Parathyroid adenoma (tissue), 2 donors: ENCODE results near the gene VDAC2.
"Not testable (repeated sequence)": the region's sequence is repeated elsewhere in the genome, so short reads cannot be mapped to it uniquely, and the experiment has no call there.

ENCODE experiments used
- H2AFZ ChIP-seq: fragments of 300-600 bp; sonication (generic); one replicate; pipeline ENCODE4 v1.7.0; 2017; ENCODE audit warnings: antibody characterized with exemption, mild to moderate bottlenecking
- H3K27ac ChIP-seq: fragments of 300-600 bp; sonication (generic); one replicate; pipeline ENCODE4 v1.7.0; 2017
- H3K27me3 ChIP-seq: fragments of 300-600 bp; sonication (generic); one replicate; pipeline ENCODE4 v1.7.0; 2017; ENCODE audit warnings: low read length; ENCODE audit not compliant: control insufficient read depth, insufficient read depth
- H3K36me3 ChIP-seq: fragments of 300-600 bp; sonication (generic); one replicate; pipeline ENCODE4 v1.7.0; 2017; ENCODE audit warnings: low read length; ENCODE audit not compliant: control insufficient read depth, insufficient read depth
- H3K4me1 ChIP-seq: fragments of 300-600 bp; sonication (generic); one replicate; pipeline ENCODE4 v1.7.0; 2017; ENCODE audit warnings: control low read depth
- H3K4me2 ChIP-seq: fragments of 300-600 bp; sonication (generic); one replicate; pipeline ENCODE4 v1.7.0; 2017; ENCODE audit warnings: low read length
- H3K4me3 ChIP-seq: fragments of 300-600 bp; sonication (generic); one replicate; pipeline ENCODE4 v1.7.0; 2017; ENCODE audit warnings: low read depth, low read length
- H3K79me2 ChIP-seq: fragments of 300-600 bp; sonication (generic); one replicate; pipeline ENCODE4 v1.7.0; 2017; ENCODE audit warnings: control low read depth
- H3K9ac ChIP-seq: fragments of 300-600 bp; sonication (generic); one replicate; pipeline ENCODE4 v1.7.0; 2017; ENCODE audit warnings: mild to moderate bottlenecking
- H3K9me3 ChIP-seq: fragments of 300-600 bp; sonication (generic); one replicate; pipeline ENCODE4 v1.7.0; 2017; ENCODE audit warnings: low read length; ENCODE audit not compliant: control insufficient read depth
- TF ChIP-seq, protein P1 (sequence below): fragments of 300-600 bp; sonication (generic); IDR thresholded peaks from one replicate; pipeline ENCODE4 v1.7.0; 2017; ENCODE audit warnings: antibody characterized with exemption, mild to moderate bottlenecking
- donor health status: primary hyperparathyroidism.

VDAC2 gene

GRCh38 chr10:75203724-75204123, 6.9 kb upstream of the VDAC2 start:
- H3K27ac ChIP-seq: no peak overlapping the region

DNA sequence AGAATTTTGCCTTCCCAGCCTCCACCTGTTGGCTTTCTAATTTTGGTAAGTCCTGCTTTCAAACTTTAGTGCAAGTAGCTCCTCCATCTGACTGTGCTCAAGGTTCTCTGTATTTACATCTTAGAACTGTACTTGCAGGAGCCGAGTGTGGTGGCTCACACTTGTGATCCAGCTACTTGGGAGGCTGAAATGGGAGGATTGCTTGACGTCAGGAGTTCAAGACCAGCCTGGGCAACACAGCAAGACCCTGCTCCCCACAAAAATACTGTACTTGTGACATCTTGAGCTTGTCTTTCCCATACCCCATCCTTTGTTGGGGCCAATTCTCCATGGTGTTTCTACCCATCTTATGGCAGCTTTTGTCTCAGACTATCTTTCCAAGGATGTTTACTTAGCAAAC, 4.7 kb upstream of the VDAC2 start:
- TF ChIP-seq, protein P1, sequence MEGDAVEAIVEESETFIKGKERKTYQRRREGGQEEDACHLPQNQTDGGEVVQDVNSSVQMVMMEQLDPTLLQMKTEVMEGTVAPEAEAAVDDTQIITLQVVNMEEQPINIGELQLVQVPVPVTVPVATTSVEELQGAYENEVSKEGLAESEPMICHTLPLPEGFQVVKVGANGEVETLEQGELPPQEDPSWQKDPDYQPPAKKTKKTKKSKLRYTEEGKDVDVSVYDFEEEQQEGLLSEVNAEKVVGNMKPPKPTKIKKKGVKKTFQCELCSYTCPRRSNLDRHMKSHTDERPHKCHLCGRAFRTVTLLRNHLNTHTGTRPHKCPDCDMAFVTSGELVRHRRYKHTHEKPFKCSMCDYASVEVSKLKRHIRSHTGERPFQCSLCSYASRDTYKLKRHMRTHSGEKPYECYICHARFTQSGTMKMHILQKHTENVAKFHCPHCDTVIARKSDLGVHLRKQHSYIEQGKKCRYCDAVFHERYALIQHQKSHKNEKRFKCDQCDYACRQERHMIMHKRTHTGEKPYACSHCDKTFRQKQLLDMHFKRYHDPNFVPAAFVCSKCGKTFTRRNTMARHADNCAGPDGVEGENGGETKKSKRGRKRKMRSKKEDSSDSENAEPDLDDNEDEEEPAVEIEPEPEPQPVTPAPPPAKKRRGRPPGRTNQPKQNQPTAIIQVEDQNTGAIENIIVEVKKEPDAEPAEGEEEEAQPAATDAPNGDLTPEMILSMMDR: no peak
- Histone ChIP-seq H3K4me1 (peaks cover 3% of the 10 kb centered on the region), H3K79me2 (peaks cover 3% of the 10 kb centered on the region), H3K9me3 (no peaks in the 10 kb centered on the region), H3K27me3 (no peaks in the 10 kb centered on the region), H3K4me3 (no peak overlapping the region), H2AFZ (no peak overlapping the region), H3K27ac (no peak overlapping the region), H3K36me3 (no peaks in the 10 kb centered on the region), H3K9ac (no peak overlapping the region), H3K4me2 (no peak overlapping the region)

More at GRCh38 chr10:75203724-75204123, 6.9 kb upstream of the VDAC2 start:
- no peaks in the 10 kb centered on the region for H3K36me3 ChIP-seq
- TF ChIP-seq, protein P1: no peak
- H3K27me3 ChIP-seq: no peaks in the 10 kb centered on the region
- H3K9me3 ChIP-seq: no peaks in the 10 kb centered on the region
- H3K4me1 ChIP-seq: no peaks in the 10 kb centered on the region
- no peak overlapping the region for H2AFZ ChIP-seq
- H3K4me3 ChIP-seq: no peak overlapping the region
- H3K79me2 ChIP-seq: peaks cover 2% of the 10 kb centered on the region
- no peak overlapping the region for H3K9ac ChIP-seq
- H3K4me2 ChIP-seq: no peak overlapping the region

GRCh38 chr10:75206638-75207037, 4.0 kb upstream of the VDAC2 start:
- not testable (repeated sequence) for H3K4me2 ChIP-seq, H2AFZ ChIP-seq, H3K27ac ChIP-seq, H3K9ac ChIP-seq, H3K4me3 ChIP-seq, H3K4me1 ChIP-seq, H3K27me3 ChIP-seq, H3K9me3 ChIP-seq, H3K36me3 ChIP-seq
- H3K79me2 ChIP-seq: peaks cover 10% of the 10 kb centered on the region

DNA sequence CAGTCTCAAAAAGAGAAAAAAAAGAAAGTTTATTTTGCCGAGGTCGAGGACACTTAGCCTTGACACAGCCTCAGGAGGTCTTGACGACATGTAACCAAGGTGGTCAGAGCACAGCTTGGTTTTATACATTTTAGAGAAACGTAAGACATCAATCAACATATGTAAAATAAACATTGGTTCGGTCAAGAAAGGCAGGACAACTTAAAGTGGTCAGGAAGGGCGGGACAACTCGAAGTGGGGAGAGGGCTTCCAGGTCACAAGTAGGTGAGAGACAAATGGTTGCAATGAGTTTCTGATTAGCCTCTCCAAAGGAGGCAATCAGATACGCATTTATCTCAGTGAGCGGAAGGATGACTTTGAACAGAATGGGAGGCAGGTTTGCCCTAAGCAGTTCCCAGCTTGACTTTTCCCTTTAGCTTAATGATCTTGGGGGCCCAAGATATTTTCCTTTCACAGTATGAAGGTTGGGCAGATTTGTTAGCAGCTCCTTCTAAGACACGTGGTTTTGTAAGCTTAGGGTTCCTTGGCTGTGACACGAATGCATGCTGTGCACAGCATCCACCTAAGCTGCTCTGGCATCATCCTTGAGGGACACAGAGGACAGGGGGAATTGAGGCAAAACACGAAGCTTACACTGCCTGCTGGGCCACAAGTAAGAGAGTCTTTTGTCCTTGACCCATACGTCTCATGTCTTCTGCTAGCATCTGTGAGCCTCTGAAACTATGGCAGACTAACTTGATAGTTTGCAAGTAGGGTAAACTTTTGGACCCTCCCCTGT, 3.3 kb upstream of the VDAC2 start:
- no peak overlapping the region for H3K27ac ChIP-seq

GRCh38 chr10:75207857-75208144, 2.8 kb upstream of the VDAC2 start:
- no peak overlapping the region for H2AFZ ChIP-seq
- no peak overlapping the region for H3K9ac ChIP-seq
- H3K9me3 ChIP-seq: no peaks in the 10 kb centered on the region
- H3K36me3 ChIP-seq: no peaks in the 10 kb centered on the region
- H3K79me2 ChIP-seq: peaks cover 19% of the 10 kb centered on the region
- TF ChIP-seq, protein P1: no peak
- H3K27me3 ChIP-seq: no peaks in the 10 kb centered on the region
- H3K27ac ChIP-seq: no peak overlapping the region
- peaks cover 10% of the 10 kb centered on the region for H3K4me1 ChIP-seq
- no peak overlapping the region for H3K4me2 ChIP-seq
- H3K4me3 ChIP-seq: no peak overlapping the region

More for the DNA sequence above, 3.3 kb upstream of the VDAC2 start:
- Histone ChIP-seq H3K79me2 (peaks cover 17% of the 10 kb centered on the region), H3K4me3 (no peak overlapping the region), H3K27me3 (no peaks in the 10 kb centered on the region), H3K9ac (no peak overlapping the region), H2AFZ (no peak overlapping the region), H3K9me3 (no peaks in the 10 kb centered on the region), H3K4me2 (no peak overlapping the region), H3K36me3 (no peaks in the 10 kb centered on the region), H3K4me1 (peaks cover 10% of the 10 kb centered on the region)
- TF ChIP-seq, protein P1: no peak
